Activated CD4-positive, alpha-beta T cell treated with anti-CD3 and anti-CD28 coated beads, Interleukin-2, Interleukin-4, amounts not matched to agents 100 ng/mL and 50 ng/mL, durations not matched to agents 16 hours and 8 hours (primary cell): ENCODE results near the gene LSM4.
A peak's percentile ranks its signal among the peaks of the same experiment; 100 is the strongest.
"Not testable (repeated sequence)": the region's sequence is repeated elsewhere in the genome, so short reads cannot be mapped to it uniquely, and the experiment has no call there.

Experiments
- DNase-seq: peaks from one replicate; pipeline ENCODE4 v3.0.0-alpha.2; 2020; ENCODE audit warnings: low spot score

LSM4 gene

DNA sequence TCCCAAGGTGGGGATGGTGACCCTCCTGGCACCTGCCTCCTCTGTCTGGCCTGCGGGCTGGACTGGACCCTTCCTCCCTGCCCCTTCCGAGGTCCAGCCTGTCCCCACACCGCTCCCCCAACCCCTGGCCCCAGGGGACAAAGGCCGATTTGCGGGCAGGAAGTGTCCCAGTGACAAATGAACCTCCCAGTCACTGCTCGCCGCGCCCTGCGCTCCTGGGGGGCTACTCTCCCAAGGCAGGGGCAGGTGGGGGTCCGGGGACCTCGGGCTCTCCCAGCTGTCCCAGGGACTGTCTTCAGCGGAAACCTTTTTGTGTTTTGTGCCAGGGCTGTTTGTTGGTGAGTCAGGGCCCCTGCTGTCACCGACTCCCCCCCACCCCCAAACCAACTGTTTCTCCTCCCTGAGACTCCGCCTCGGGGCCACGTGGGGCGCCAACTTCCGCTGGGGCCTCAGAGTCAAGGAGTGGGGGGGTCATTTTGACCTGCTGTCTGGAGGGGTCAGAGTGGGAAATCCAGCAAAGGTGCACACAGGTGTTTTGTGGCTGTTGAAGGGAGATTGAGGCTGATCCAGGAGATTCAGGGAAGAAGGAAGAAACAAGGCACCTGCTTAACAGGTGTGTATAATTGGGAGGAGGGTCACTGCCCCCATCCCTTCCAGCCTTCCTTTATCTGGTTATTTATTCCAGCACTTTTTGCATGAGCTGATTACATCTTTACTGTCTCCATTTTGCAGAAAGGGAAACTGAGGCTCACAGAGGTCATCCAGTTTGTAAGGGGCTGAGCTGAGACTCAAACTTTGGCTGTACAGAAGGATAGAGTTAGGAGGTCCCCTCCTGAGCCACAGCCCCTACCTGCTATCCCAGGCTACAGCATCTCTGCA, 18.4 kb upstream of the LSM4 start:
- DNase-seq: peak; percentile 67

- peak; percentile 62 for DNase-seq
Observed at GRCh38 chr19:18340190-18340989, 17.5 kb upstream of the LSM4 start, which contains the start of gene PGPEP1. Gene PGPEP1 (plus strand): TSS chr19:18340598. CDS start chr19:18340682, 84 bp downstream.

DNA sequence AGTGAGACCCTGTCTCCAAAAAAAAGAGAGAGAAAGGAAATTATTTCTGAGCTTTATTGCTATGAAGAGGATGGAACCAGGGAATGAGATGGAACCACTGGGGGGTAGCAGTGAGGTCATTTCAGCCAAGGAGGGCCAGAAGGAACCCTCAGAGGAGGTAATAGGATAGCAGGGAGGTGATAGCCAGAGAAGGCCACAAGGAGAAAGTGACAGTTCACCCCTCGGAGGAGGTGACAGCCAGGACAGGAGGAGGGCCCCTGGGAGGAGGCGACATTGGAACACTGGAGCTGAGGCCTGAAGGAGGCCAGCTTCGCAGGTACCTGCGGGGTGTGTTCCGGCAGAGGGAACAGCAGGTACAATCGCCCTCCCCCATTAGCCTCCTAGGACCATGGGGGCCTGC, 16.8 kb upstream of the LSM4 start:
- no peak for DNase-seq

GRCh38 chr19:18338541-18338940, 15.7 kb upstream of the LSM4 start:
- DNase-seq: no peak

DNA sequence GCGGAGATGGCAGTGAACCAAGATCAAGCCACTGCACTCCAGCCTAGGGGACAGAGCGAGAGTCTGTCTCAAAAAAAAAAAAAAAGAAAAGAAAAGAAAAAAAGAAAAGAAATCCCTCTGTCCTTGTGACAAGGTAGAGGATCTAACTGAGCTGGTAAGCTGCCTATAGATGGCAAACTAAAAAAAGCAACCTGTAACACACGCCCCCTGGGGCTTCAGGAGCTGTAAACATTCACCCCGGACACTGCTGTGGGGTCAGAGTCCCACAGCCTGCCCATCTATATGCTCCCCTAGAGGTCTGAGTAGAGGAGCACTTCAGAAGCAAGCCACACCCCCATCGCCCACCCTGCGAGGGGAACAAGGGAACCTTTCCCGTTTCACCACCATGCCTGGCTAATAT, 13.2 kb upstream of the LSM4 start:
- DNase-seq: no peak

- DNase-seq: no peak
Observed at GRCh38 chr19:18333680-18334079, 10.8 kb upstream of the LSM4 start.

GRCh38 chr19:18332917-18333530, 10.1 kb upstream of the LSM4 start:
- DNase-seq: no peak

DNA sequence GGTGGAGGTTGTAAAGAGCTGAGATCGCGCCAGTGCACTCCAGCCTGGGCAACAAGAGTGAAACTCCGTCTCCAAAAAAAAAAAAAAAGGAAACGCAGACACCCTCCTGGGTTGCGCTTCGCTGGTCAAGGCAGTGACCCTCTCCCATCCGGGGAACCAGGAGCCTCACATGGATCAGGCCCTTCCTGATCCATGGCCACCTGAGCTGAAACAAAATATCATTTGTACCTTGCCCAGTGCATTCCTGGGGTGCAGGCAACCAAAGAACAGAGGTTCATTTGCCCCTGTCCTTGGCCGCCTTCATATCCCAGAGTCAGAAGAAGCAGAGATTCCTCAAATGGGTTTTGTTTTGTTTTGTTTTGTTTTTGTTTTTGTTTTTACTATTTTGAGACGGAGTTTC, 8.0 kb upstream of the LSM4 start:
- no peak for DNase-seq

GRCh38 chr19:18329035-18329376, 6.1 kb upstream of the LSM4 start:
- no peak for DNase-seq

DNA sequence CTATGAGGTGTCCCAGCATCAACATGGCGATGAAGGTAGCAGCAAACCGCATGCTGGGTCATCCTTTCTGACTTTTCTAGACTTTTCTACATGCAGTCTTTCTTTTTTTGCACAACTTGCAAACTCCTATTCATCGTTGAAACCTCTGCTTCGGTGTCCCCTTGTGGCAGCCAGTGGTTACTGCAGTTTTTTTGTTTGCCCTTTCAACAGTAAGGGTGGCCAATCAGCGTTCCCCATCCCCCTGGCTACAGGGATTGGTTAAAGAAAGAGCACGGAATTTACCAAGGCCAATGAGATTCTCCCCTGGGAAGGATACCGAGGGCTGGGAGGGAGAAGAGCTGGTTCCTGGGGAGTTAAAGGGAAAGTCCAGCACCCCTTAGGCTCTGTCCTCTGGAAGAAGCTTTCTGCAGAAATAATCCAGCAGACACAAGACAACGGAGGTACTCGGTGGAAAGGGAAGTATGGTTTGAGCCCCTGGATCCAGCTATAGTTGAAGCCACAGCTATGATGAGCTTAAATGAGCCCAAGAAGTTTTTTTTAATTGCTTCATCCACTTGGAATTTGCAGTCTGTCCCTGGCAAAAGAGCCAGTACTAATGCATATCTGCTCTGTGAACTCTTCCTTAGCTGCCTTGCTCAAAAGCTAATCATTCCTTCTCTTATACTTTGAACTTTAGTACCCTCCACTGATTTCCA, 5.6 kb upstream of the LSM4 start:
- DNase-seq: peak; percentile 95

- DNase-seq: no peak
Observed at GRCh38 chr19:18326772-18327171, 3.9 kb upstream of the LSM4 start.

DNA sequence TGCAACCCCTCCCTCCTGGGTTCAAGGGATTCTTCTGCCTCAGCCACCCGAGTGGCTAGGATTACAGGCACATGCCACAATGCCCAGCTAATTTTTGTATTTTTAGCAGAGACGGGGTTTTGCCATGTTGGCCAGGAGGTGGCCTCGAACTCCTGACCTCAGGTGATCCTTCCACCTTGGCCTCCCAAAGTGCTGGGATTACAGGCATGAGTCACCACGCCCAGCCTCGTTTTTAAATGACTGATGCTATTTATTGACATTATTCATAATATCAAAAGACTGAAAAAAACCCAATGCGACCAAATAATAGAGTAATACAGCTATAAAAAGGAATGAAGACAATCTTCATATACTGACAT, 1.5 kb upstream of the LSM4 start:
- DNase-seq: not testable (repeated sequence)

GRCh38 chr19:18322318-18322758, 538 bp downstream of the LSM4 start:
- DNase-seq: peak; percentile 69

DNA sequence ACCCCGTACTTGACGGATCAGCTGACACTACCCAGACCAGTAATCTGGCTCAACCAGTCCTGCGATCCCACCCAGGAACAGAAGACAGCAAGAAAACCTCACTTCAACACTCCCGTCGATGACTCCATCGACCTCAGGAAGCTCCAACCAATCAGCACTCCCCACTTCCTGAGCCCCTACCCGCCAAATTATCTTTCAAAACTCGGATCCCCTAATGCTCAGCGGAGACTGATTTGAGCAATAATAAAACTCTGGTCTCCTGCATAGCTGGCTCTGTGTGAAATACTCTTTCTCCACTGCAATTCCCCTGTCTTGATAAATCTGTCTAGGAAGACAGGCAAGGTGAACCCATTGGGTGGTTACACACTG, 1.2 kb downstream of the LSM4 start:
- peak; percentile 68 for DNase-seq

GRCh38 chr19:18320865-18321733, 1.8 kb downstream of the LSM4 start:
- no peak for DNase-seq

GRCh38 chr19:18319591-18320135, 3.2 kb downstream of the LSM4 start:
- DNase-seq: no peak

GRCh38 chr19:18317961-18318800, 4.7 kb downstream of the LSM4 start:
- DNase-seq: peak; percentile 74

DNA sequence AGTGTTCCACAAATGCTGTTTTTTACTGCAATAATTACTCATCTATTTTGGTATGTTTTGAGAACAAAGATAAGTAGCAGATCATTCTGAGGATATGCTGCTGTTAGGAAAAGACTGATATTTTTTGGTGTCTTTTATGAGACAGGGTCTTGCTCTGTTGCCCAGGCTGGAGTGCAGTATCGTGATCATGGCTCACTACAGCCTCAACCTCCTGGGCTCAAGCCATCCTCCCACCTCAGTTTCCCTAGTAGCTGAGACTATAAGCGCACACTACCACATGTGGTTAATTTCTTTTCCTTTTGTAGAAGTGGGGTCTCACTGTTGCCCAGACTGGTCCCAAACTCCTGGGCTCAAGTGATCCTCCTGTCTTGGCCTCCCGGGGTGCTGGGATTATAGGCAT, 9.5 kb downstream of the LSM4 start:
- DNase-seq: no peak

DNA sequence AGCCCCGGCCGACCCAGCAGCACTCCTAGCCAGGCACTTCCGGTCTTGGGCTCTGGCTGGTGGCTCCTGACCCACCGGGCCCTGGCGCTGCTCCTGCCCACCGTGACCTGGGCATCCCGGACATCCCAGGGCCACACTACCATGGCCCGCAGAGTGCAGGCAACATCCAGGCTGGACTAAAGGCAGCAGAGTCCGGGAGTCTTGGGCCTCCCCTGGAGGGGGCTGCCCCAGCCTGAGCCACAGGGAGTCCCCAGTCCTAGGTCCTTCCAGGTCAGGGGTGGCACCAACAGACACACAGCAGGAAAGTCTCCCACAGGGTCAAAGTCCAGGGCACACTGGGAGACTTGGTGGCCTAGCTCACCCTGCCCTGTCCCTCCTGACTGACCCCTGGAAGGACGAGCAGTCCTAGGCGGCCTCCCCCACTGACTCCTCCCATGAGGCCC, 10.8 kb downstream of the LSM4 start:
- no peak for DNase-seq

GRCh38 chr19:18311502-18312091, 11.3 kb downstream of the LSM4 start:
- no peak for DNase-seq
